Measurements from ENCODE around the gene SLC35G2.
A peak's percentile ranks its signal among the peaks of the same experiment; 100 is the strongest.
"Not testable (repeated sequence)": the region's sequence is repeated elsewhere in the genome, so short reads cannot be mapped to it uniquely, and the experiment has no call there.

The SLC35G2 gene

DNA sequence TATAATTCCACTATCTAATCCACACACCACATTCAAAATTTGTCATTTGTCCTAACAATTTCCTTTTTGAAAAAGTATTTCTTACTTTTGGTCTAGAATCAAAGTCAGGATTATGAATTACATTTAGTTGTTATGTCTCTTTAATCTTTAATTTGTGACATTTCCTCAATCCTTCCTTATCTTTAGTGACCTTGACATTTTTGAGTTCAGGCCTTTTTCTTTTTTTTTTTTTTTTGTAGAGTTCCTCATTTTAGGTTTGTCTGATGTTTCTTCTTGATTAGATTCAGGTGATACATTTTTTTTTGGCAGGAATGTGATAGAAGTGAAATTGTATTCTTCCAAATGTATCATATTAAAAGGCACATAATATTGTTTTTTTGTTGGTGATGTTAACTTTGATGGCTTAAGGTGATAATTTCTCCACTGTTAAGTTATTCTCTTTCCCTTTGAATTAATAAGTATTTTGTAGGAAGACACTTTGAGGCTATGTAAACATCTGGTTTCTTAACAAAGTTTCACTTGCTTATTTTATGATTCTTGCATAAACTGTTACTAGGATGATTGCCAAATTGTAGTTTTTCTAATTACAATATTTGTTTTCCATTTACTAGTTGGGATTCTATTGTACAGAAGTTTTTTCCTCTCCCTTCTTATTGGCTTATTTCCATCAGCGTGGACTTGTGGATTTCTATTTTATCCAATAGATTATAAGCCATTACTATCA is 16.3 kb downstream of the SLC35G2 start:
- no peak for DNase-seq (ENCODE audit: low spot score)

DNA sequence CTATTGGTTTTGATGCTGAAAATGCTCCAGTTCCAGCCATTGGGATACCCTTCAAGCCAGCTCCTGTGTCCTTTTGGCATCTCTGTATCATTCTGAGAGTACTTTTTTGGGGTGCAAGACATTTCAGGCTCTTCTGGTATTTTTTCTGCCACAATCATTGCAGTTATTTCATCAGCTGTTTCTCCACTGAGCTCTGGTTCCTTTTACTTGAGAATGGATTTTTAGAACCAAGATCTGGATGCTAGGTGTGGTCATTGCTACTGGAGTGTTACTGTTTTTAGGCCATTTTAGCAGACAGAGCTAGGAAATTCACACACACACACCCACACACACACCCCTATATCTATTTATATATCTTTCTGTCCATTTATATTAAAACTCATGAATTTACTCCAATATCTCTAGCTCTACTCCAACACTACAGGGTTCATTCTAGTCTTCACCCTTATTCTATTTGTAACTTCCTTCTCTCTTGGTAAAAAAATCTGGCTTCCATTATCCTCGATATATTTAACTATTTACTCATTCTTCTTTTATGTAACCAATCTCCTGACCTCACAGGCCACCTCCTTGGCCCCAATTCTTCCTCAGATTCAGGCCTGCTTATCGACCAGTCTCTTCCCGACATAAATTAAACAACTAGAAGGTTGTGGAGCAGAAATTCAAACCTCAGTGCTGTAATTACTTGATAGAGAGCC is 17.0 kb downstream of the SLC35G2 start:
- DNase-seq (ENCODE audit: low spot score) = no peak

DNA sequence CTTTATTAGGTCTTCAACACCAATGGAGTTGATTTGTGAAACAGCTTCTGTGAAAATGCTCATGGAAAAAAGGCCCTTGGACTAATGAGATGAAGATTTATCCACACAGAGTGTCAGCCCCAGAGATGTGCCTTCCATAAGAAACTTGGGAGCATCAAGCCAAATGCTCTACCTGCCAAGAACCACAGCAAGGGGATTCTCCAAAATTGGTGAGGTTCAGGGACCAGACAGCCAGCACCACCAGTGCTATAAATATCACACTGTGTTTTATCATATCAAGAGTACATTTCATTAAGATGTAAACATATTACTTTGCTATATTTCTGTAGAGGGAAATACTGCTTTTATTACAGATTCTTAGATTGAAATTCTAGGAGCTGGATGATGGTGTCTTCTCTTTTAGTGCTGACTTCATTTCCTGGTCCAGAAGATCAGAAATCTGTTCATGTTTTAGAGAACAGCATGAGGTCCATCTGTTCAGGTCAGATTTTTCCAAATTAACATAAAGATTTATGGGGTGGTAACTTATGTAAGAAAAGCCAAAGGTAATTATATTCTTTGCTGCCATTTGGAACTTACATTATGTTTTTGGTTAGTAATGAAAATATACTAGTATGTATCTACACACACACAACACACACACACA is 17.7 kb downstream of the SLC35G2 start:
- DNase-seq (ENCODE audit: low spot score) = no peak

DNA sequence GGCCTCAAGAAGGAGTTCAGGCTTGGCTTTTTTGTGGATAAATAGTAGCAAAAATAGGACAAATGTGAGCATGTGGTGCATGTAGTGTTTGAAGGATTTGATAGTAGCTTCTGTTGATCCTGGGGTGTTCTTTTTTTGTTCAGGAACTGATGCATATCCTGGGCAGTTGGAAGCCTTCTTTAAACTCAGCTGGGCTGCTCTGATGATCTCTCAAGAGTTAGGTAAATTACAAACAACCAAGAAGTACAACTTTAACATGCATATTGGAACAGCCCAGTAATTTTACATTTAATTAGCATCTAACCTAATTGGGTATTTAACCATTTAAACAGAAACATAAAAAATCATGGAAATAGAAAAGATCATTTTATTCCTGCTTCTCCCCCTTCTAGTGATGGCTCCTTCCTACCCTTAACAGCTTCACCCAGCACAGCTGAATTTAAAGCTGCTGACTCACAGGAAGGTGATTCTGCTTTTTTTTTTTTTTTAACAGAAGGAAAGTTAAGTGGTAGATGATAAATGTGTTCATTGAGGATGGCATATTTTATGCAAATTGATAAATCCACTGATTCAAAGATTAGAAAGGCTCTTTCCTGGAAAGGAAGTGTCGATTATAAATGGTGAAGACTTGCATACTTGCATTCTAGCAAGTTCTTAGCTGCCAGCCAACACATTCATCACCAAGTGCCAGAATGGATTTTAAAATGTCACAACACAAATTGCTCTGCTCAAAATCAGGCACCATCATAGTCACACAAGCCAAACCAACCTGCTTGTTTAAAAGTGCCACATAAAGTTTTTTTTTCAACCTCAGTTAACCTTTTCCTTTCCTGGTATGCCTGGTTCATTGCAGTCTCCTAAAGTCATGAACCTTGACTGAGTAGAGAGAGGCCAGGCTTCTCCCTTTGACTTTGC is 20.0 kb downstream of the SLC35G2 start:
- no peak for DNase-seq (ENCODE audit: low spot score)

DNA sequence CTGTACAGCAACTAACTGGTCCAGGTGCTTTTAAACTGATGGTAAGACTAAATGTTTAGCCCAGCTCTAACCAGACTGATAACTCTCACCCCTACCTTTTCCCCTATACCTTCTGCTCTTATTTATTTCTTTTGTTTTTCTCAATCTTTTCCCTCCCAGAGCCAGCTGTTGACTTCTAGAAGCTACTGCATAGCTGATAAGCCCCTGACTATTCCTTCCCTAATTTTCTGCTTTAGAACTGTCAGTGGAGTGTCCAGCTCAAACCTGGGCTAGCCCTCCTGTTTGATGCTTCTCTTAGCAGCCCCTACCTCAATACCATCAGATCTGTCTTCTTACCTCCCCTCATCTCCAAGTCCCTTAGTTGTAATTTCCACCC is 20.6 kb downstream of the SLC35G2 start:
- DNase-seq (ENCODE audit: low spot score) = no peak

DNA sequence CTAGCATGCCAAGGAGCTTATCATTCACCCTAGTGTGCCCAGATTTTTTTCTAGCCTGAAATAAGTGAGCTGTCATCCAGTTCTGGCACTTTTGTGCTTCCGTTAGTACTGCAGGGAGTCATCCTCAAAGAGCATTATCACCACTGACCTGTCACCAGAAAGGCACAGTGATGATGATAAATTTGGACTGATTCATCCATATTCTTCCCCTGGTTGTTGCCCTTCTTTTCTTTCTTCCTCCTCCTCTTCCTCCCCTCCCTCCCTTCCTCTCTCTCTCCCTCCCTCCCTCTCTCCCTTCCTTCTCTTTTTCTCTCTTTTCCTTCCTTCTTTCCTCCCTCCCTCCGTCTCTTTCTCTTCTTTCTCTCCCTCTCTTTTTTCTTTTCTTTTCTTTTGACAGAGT is 21.3 kb downstream of the SLC35G2 start:
- no peak for DNase-seq (ENCODE audit: low spot score)

DNA sequence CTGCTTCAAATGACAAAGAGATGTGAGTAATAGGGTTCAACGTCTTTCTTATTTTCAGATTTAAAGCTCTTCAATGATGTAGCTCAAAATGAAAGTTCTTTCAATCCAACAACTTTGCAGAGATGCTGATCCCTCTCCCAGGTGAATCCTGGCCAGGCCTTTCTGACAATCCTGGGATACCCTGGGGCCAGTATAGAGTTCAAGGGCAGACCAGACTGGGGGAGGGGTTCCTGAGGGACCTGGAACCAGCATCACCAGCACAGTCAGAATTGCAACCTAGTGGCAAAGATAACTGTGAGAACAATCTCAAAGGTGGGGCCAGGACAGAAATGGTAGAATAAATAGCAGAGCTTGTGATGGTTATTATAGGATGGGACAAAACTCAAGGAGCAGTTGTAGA is 23.4 kb downstream of the SLC35G2 start:
- no peak for DNase-seq (ENCODE audit: low spot score)

DNA sequence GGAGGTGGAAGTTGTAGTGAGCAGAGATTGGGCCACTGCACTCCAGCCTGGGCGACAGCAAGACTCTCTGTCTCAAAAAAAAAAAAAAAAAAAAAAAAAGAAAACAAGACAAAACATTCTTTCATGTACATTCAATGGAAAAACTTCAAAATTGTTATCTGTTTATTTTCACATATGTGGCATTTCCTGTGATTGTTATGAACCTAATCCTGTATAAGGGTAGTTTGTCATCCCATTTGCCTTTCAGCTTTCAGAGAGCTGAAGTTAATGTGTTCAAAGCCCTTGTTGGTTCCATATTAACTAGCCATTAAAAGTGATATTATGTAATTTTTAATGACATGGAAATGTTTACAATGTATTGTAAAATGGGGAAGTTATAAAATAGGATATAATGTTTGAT is 25.8 kb downstream of the SLC35G2 start:
- DNase-seq (ENCODE audit: low spot score) = no peak

DNA sequence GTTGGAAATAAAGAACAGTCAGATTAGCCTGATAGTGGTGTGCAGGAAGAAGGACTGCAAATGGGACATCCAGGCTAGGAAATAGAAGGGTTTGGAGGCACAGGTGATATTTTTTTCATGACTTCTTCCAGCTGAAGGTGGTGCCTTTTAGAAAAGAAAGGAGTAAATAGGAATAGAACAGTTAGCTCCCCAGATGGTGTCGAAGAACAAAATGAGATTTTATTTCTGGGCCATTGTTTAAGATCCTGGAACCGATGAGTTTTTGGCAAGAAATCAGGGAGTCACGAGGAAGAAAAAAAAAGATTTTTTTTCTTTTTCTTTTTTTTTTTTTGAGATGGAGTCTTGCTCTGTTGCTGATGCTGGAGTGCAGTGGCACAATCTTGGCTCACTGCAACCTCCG is 33.3 kb downstream of the SLC35G2 start:
- DNase-seq (ENCODE audit: low spot score) = no peak

DNA sequence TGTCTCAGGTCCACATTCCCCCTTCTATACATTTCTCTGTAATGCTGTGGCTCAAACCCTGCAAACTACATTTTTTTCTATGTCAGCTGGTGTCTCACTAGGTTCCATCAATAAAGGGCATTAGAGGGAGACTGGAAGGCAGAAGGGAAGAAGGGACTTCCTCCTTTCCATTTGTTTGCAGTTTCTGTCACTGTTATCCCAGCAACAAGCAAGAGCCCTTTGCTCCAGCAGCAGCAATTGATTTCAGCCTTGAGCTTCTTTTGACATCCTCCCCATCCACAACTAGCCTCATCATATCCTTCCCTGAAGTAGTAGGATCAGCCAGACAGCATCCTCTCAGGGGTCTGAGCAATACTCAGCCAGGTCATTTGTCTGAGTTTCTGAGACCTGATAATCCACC is 37.7 kb downstream of the SLC35G2 start:
- DNase-seq (ENCODE audit: low spot score) = no peak

DNA sequence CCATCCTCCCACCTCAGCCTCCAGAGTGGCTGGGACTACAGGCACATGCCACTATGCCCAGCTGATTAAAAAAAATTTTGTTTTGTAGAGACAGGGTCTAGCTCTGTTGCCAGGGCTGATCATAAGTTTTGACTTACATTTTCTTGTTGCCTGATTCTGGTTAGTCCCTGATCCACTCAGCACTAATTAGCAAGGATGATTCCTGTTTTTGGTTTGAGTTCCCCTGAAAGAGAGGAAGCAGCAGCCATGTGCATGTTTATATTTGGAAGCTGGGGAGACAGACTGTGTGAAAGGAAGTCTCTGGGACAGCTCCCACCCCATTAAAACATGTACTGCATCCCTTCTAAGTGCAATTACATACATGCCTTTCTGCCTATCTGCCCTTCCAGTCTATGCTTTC is 39.5 kb downstream of the SLC35G2 start:
- DNase-seq (ENCODE audit: low spot score) = no peak

DNA sequence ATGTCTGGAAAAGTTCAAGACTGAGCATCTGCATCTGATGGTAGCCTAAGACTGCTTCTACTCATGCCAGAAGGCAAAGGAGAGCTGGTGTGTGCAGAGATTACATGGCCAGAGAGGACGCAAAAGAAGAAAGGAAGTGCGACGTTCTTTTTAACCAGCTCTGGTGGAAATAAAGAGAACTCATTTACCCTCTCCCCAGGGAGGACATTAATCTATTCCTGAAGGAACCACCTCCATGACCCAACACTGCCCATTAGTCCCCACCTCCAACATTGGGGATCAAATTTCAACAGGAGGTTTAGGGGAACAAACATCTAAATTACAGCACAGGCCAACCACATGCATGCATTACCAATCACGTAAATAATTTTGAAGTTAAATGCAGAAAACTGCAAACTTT is 41.6 kb downstream of the SLC35G2 start:
- DNase-seq (ENCODE audit: low spot score) = no peak

DNA sequence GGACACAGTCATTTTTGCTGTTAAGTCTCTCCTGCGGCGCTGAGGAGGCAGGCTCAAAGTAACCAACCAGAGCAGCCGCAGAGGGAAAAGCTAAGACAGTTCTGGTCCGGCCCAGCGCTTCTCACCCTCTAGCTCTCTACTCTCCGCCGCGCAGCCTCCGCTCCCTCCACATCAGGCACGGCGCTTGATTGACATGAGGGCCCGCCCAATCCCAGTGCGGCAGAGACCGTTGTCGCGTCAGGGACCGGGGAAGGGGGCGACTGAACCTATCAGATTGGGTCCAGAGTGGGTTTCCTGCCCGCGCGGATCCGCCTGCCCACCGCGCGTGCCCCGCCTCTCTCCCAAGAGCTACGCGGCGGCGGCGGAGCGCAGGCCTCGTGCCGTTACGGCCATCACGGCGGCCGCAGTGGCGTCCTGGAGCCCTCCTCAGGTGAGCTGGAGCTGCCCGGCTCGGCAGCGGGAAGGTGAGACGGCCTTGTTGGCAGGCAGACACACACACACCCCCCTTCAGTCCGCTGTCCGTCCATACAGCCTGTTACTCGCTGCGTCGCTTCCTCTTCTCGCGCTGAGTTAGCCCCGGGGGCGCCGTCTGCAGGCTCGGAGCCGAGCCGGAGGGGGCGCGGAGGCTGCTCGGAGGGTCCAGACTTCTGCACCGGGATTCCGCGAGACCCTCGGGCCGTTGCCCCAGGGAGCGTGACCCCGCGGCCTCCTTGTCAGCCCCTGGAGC is 43.1 kb downstream of the SLC35G2 start, which contains the start of gene NCK1:
TSS of gene NCK1 (plus strand) at position 319 of the 727 bp plus-strand sequence. CDS start 65,794 bp downstream, outside the sequence.
- DNase-seq (ENCODE audit: low spot score) = peak; percentile 99

DNA sequence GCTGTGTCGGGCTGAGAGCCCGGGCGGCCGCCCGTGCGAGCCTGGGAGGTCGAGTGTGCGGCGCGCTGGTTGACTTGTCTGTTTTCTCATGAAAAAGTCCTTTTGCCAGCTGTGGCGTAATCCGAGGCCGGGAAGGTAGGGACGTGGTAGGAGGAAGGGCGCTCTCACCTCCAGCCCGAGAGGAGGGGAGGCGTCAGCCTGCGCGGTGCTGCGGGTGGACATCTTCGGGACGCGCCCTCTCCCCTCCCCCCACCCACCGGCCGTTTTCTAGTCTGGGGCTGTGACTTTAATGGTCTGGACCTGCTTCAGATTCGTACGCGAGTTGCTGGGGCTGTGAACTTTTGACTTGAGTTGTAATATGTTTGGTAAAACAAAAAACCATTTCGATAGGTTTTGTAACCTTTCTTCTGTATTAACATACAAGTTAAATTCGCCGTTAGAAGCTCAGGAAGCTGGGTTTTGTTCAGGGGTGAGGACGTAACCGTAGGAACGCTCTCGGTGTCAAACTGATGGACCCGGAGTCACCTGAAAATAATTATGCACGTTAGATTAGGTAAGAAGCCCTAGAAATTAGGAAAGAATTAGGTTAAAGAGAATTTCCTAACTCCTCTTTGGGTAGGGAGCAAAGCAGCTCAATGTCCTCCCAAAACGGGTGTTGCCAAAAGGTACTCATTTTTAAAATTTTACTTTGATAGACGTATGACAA is 43.8 kb downstream of the SLC35G2 start:
- DNase-seq (ENCODE audit: low spot score) = peak; percentile 71

DNA sequence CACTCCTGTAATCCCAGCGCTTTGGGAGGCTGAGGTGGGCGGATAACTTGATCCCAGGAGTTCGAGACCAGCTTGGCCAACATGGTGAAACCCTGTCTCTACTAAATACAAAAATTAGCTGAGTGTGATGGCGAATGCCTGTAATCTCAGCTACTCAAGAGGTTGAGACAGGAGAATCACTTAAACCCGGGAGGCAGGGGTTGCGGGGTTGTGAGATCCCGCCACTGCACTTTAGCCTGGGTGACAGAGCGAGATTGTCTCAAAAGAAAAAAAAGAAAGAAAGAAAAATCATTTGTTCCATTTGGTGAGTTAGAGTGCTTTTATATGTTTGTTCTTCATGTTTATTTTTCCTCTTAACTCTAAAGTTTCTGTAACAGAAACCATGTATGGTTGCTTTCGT is 50.4 kb downstream of the SLC35G2 start:
- no peak for DNase-seq (ENCODE audit: low spot score)

DNA sequence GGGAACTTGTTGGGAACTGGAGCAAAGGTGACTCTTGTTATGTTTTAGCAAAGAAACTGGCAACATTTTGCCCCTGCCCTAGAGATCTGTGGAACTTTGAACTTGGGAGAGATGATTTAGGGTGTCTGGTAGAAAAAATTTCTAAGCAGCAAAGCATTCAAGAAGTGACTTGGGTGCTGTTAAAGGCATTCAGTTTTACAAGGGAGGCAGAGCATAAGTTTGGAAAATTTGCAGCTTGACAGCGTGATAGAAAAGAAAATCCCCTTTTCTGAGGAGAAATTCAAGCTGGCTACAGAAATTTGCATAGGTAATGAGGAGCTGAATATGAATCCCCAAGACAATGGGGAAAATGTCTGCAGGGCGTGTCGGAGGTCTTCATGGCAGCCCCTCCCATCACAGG is 53.3 kb downstream of the SLC35G2 start:
- not testable (repeated sequence) for DNase-seq (ENCODE audit: low spot score)

DNA sequence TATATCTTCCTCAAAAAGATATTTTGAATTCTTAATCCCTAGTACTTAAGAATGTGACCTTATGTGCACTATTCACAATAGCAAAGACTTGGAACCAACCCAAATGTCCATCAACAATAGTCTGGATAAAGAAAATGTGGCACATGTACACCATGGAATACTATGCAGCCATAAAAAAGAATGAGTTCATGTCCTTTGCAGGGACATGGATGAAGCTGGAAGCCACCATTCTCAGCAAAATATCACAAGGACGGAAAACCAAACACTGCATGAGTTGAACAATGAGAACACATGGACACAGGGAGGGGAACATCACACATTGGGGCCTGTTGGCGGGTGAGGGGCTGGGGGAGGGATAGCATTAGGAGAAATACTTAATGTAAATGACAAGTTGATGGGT is 60.6 kb downstream of the SLC35G2 start:
- not testable (repeated sequence) for DNase-seq (ENCODE audit: low spot score)

DNA sequence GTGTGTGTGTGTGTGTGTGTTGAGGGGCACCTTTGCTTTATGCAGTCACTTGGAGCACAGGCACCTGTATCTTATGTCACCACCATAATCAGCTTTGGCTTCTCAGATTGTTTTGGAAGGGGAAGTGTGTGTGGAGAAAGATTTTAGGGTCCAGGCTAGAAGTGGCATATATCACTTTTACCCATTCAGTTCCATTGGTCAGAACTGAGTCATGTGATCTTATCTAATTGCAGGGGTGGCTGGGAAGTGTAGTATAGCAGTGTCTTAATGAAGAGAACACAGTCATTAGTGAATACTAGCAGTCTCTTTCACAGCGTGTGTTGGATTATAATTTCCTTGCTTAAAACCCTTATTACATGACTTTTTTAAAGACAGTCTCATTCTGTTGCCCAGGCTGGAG is 63.6 kb downstream of the SLC35G2 start:
- peak; percentile 57 for DNase-seq (ENCODE audit: low spot score)

DNA sequence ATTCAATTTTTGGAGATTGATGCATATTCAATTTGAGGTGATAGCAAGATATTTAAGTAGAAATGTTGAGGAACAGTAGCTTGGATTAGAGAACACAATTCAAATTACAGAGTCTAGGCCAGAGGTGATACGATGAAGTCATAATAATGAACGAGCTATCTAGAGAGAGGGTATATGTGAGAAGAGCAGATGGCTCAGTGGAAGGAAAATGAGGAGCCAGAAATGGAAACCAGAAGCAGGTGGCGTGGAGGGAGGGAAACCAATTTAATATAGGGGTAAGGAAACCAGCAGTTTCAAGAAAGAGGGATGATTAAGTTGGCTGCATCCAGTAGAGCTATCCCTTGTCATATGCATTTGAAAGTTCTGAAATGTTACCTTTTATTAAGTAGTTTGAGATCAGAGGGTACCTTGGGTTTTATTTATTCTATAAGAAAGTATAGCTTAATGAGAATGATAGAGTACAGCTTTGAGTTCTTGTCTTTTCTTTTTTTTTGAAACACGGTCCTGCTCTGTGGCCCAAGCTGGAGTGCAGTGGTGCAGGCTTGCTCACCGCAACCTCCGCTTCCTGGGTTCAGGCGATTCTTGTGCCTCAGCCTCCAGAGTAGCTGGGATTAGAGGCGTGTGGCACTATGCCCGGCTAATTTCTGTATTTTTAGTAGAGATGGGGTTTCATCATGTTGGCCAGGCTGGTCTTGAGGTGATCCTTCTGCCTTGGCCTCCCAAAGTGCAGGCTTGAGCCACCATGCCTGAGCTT is 65.2 kb downstream of the SLC35G2 start:
- DNase-seq (ENCODE audit: low spot score) = peak; percentile 53

All from NAMALWA (cell line).